GM19455 (cell line): Measurements from ENCODE around the gene L3MBTL3.

Experiments used
- ATAC-seq: cut with Tn5 transposase; IDR thresholded peaks from one replicate; pipeline ENCODE4 v1.9.1; 2021; ENCODE audit not compliant: unreplicated experiment

L3MBTL3 gene

GRCh38 chr6:130176378-130176777, 158.0 kb downstream of the L3MBTL3 start:
- ATAC-seq = no peak

GRCh38 chr6:130178692-130179091, 160.3 kb downstream of the L3MBTL3 start:
- ATAC-seq = no peak

GRCh38 chr6:130182466-130182865, 164.1 kb downstream of the L3MBTL3 start:
- no peak for ATAC-seq

- no peak for ATAC-seq
These were observed 165.2 kb downstream of the L3MBTL3 start for GRCh38 chr6:130183271-130184222.

GRCh38 chr6:130185658-130186057, 167.3 kb downstream of the L3MBTL3 start:
- ATAC-seq = no peak

GRCh38 chr6:130187335-130188206, 169.2 kb downstream of the L3MBTL3 start:
- no peak for ATAC-seq

- no peak for ATAC-seq
These were observed 170.0 kb downstream of the L3MBTL3 start for GRCh38 chr6:130188207-130188899.

GRCh38 chr6:130189531-130190397, 171.4 kb downstream of the L3MBTL3 start:
- no peak for ATAC-seq
